ENCODE measurements around the gene DNMT1.

The DNMT1 gene

GRCh38 chr19:10092648-10093294 lies 102.0 kb downstream of the DNMT1 start:
- no peak overlapping the region for H3K9ac ChIP-seq (ENCODE audit: low read length)
- no peak overlapping the region for H3K4me3 ChIP-seq (ENCODE audit: low read depth, low read length)
- peaks cover 27% of the 10 kb centered on the region for H3K27me3 ChIP-seq (ENCODE audit: control insufficient read depth, insufficient read depth, low read length)
- H3K4me1 ChIP-seq (ENCODE audit: control insufficient read depth, insufficient read depth, low read length), result peaks cover 4% of the 10 kb centered on the region; the same call in 1 of the 2 replicates
- no peak overlapping the region for H3K27ac ChIP-seq (ENCODE audit: low read depth, low read length)
- H3K36me3 ChIP-seq (ENCODE audit: control insufficient read depth, insufficient read depth, low read length), result peaks cover 7% of the 10 kb centered on the region; the same call in 1 of the 2 replicates
- H3K9me3 ChIP-seq (ENCODE audit: control insufficient read depth, insufficient read depth, low read depth, low read length), result no peaks in the 10 kb centered on the region

- H3K9me3 ChIP-seq (ENCODE audit: control insufficient read depth, insufficient read depth, low read depth, low read length), result no peaks in the 10 kb centered on the region
- H3K4me1 ChIP-seq (ENCODE audit: control insufficient read depth, insufficient read depth, low read length), result peaks cover 4% of the 10 kb centered on the region; the same call in 1 of the 2 replicates
- no peak overlapping the region for H3K9ac ChIP-seq (ENCODE audit: low read length)
- no peak overlapping the region for H3K27ac ChIP-seq (ENCODE audit: low read depth, low read length)
- H3K27me3 ChIP-seq (ENCODE audit: control insufficient read depth, insufficient read depth, low read length), result peaks cover 30% of the 10 kb centered on the region
- peaks cover 7% of the 10 kb centered on the region; the same call in 1 of the 2 replicates for H3K36me3 ChIP-seq (ENCODE audit: control insufficient read depth, insufficient read depth, low read length)
- no peak overlapping the region for H3K4me3 ChIP-seq (ENCODE audit: low read depth, low read length)
Measured at GRCh38 chr19:10091895-10092641, 102.7 kb downstream of the DNMT1 start.

DNA sequence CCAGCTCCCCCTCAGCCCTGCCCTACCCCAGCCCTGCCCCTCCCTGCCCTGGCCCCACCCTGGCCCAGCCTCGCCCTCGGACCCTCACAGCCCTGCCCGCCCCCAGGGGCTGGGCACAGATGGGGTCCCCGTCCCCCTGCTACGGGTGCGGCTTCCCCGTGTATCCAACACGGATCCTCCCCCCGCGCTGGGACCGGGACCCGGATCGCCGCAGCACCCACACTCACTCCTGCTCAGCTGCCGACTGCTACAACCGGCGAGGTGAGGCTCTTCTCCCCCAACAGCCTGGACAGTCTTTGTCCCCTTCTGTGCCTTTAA lies 103.4 kb downstream of the DNMT1 start:
- Histone ChIP-seq H3K27me3 (ENCODE audit: control insufficient read depth, insufficient read depth, low read length) (peaks cover 28% of the 10 kb centered on the region), H3K9me3 (ENCODE audit: control insufficient read depth, insufficient read depth, low read depth, low read length) (no peaks in the 10 kb centered on the region), H3K27ac (ENCODE audit: low read depth, low read length) (no peak overlapping the region), H3K9ac (ENCODE audit: low read length) (no peak overlapping the region), H3K4me3 (ENCODE audit: low read depth, low read length) (no peak overlapping the region), H3K4me1 (ENCODE audit: control insufficient read depth, insufficient read depth, low read length) (peaks cover 1% of the 10 kb centered on the region; the same call in 1 of the 2 replicates), H3K36me3 (ENCODE audit: control insufficient read depth, insufficient read depth, low read length) (peaks cover 7% of the 10 kb centered on the region; the same call in 1 of the 2 replicates)

- no peaks in the 10 kb centered on the region for H3K4me1 ChIP-seq (ENCODE audit: control insufficient read depth, insufficient read depth, low read length)
- peaks cover 7% of the 10 kb centered on the region; the same call in 1 of the 2 replicates for H3K36me3 ChIP-seq (ENCODE audit: control insufficient read depth, insufficient read depth, low read length)
- H3K9me3 ChIP-seq (ENCODE audit: control insufficient read depth, insufficient read depth, low read depth, low read length), result no peaks in the 10 kb centered on the region
- H3K27ac ChIP-seq (ENCODE audit: low read depth, low read length), result no peak overlapping the region
- peaks cover 31% of the 10 kb centered on the region for H3K27me3 ChIP-seq (ENCODE audit: control insufficient read depth, insufficient read depth, low read length)
- no peak overlapping the region for H3K9ac ChIP-seq (ENCODE audit: low read length)
- no peak overlapping the region for H3K4me3 ChIP-seq (ENCODE audit: low read depth, low read length)
Measured at GRCh38 chr19:10089801-10090375, 104.9 kb downstream of the DNMT1 start.

DNA sequence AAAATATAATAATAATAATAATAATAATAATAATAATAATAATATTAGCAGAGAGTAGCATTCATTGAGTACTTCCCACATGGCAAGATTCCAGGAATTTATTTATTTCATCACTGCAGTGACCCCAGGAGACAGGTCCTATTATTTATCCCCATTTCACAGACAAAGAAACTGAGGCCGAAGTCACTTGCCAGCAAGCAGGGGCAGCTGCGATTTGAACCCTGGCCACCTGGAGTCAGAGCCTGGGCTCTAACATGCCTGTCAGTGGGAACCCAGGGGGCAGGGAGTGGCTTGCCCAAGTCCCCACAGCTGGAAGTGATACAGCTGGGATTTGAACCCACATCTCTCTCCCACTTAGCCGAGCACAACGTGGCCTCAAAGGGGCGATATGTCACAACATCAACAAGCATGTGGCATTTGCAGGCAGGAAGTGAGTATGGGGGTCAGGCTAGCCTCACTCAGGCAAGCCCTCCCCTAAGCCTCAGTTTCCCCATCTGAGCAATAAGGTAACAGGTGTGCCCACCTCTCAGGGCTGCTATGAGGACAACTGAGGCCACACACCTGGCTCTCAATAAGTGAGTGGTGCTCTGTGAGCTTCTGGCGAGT lies 105.7 kb downstream of the DNMT1 start:
- H3K4me1 ChIP-seq (ENCODE audit: control insufficient read depth, insufficient read depth, low read length), result no peaks in the 10 kb centered on the region
- H3K9me3 ChIP-seq (ENCODE audit: control insufficient read depth, insufficient read depth, low read depth, low read length), result no peaks in the 10 kb centered on the region
- H3K9ac ChIP-seq (ENCODE audit: low read length), result no peak overlapping the region
- H3K36me3 ChIP-seq (ENCODE audit: control insufficient read depth, insufficient read depth, low read length), result peaks cover 7% of the 10 kb centered on the region; the same call in 1 of the 2 replicates
- no peak overlapping the region for H3K4me3 ChIP-seq (ENCODE audit: low read depth, low read length)
- H3K27ac ChIP-seq (ENCODE audit: low read depth, low read length), result no peak overlapping the region
- peaks cover 29% of the 10 kb centered on the region; the same call in 1 of the 2 replicates for H3K27me3 ChIP-seq (ENCODE audit: control insufficient read depth, insufficient read depth, low read length)

DNA sequence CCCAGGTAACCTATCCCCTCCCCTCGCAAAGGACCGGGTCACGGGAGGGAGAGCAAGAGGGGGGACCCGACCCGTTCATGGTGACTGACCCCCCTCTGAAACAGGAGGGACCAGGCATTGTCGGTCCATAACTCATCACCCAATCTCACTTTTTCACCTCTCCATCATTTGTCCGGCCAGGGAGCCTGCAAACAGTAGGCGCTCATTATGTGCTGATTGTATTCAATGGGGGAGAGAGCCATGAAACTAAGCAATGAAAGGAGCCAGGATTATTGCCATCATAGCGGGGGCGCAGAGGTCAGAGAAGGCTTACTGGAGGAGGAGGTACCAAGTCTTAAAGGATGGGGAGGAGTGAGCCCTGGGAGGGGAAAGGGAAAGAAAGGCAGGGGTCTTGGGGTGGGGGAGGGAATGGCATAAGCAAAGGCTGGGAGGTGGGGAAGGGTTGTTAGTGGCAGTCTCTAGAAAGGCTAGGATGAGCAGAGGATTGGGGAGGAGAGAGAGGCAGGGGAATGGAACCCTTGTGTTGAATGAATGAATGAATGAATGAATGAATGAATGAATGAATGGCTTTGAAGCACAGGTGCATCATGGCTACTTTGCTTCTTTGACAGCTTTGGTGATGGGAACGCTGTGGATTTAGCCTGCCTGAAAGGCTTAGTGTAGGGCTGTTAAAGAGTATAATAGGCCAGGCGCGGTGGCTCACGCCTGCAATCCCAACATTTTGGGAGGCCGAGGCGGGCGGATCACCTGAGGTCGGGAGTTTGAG lies 107.3 kb downstream of the DNMT1 start:
- Histone ChIP-seq H3K4me1 (ENCODE audit: control insufficient read depth, insufficient read depth, low read length) (no peaks in the 10 kb centered on the region), H3K36me3 (ENCODE audit: control insufficient read depth, insufficient read depth, low read length) (peaks cover 6% of the 10 kb centered on the region; the same call in 1 of the 2 replicates), H3K27me3 (ENCODE audit: control insufficient read depth, insufficient read depth, low read length) (peaks cover 39% of the 10 kb centered on the region; the same call in 1 of the 2 replicates), H3K9ac (ENCODE audit: low read length) (no peak overlapping the region), H3K4me3 (ENCODE audit: low read depth, low read length) (peak overlapping the region; percentile 94), H3K27ac (ENCODE audit: low read depth, low read length) (no peak overlapping the region), H3K9me3 (ENCODE audit: control insufficient read depth, insufficient read depth, low read depth, low read length) (no peaks in the 10 kb centered on the region)

GRCh38 chr19:10086591-10087192 lies 108.1 kb downstream of the DNMT1 start:
- H3K4me1 ChIP-seq (ENCODE audit: control insufficient read depth, insufficient read depth, low read length), result no peaks in the 10 kb centered on the region
- H3K27me3 ChIP-seq (ENCODE audit: control insufficient read depth, insufficient read depth, low read length), result peaks cover 39% of the 10 kb centered on the region; the same call in 1 of the 2 replicates
- H3K27ac ChIP-seq (ENCODE audit: low read depth, low read length), result no peak overlapping the region
- H3K9me3 ChIP-seq (ENCODE audit: control insufficient read depth, insufficient read depth, low read depth, low read length), result no peaks in the 10 kb centered on the region
- H3K9ac ChIP-seq (ENCODE audit: low read length), result peak overlapping the region; percentile 50
- H3K4me3 ChIP-seq (ENCODE audit: low read depth, low read length), result peak overlapping the region; percentile 94
- H3K36me3 ChIP-seq (ENCODE audit: control insufficient read depth, insufficient read depth, low read length), result peaks cover 3% of the 10 kb centered on the region; the same call in 1 of the 2 replicates

GRCh38 chr19:10085641-10086590 lies 108.8 kb downstream of the DNMT1 start, which contains the start of gene SHFL:
SHFL (plus strand) TSS chr19:10086317; CDS start chr19:10086428, 111 bp downstream.
- Histone ChIP-seq H3K4me3 (ENCODE audit: low read depth, low read length) (peak within 1 kb of the TSS; percentile 94), H3K27ac (ENCODE audit: low read depth, low read length) (no peak within 1 kb of the TSS), H3K4me1 (ENCODE audit: control insufficient read depth, insufficient read depth, low read length) (no peaks in the 10 kb centered on the region)

GRCh38 chr19:10084803-10085202 lies 110.0 kb downstream of the DNMT1 start:
- Histone ChIP-seq H3K36me3 (ENCODE audit: control insufficient read depth, insufficient read depth, low read length) (peaks cover 3% of the 10 kb centered on the region; the same call in 1 of the 2 replicates), H3K4me1 (ENCODE audit: control insufficient read depth, insufficient read depth, low read length) (no peaks in the 10 kb centered on the region), H3K9ac (ENCODE audit: low read length) (no peak overlapping the region), H3K4me3 (ENCODE audit: low read depth, low read length) (no peak overlapping the region), H3K9me3 (ENCODE audit: control insufficient read depth, insufficient read depth, low read depth, low read length) (no peaks in the 10 kb centered on the region), H3K27me3 (ENCODE audit: control insufficient read depth, insufficient read depth, low read length) (peaks cover 39% of the 10 kb centered on the region; the same call in 1 of the 2 replicates), H3K27ac (ENCODE audit: low read depth, low read length) (no peak overlapping the region)

More at GRCh38 chr19:10085641-10086590, 108.8 kb downstream of the DNMT1 start, which contains the start of gene SHFL:
- Histone ChIP-seq H3K9me3 (ENCODE audit: control insufficient read depth, insufficient read depth, low read depth, low read length) (no peaks in the 10 kb centered on the region), H3K27me3 (ENCODE audit: control insufficient read depth, insufficient read depth, low read length) (peaks cover 39% of the 10 kb centered on the region; the same call in 1 of the 2 replicates), H3K36me3 (ENCODE audit: control insufficient read depth, insufficient read depth, low read length) (peaks cover 3% of the 10 kb centered on the region; the same call in 1 of the 2 replicates), H3K9ac (ENCODE audit: low read length) (peak within 1 kb of the TSS; percentile 50)
